Prostate gland (tissue), 2 donors: ENCODE results near the gene MYCBP. TPM values are rescaled to one million over a fixed set of nuclear protein-coding genes. Genes with fewer than 3 reads are reported as not detected.

Source experiments
- DNase-seq: peaks from one replicate; pipeline ENCODE4 v3.0.0-alpha.2; 2019; ENCODE audit warnings: low spot score
- H3K27ac ChIP-seq, 2 donors: fragments of 200-600 bp; sonication (generic); 2 replicates each; pipeline ENCODE4 v1.5.1; 2017 to 2019
- H3K27me3 ChIP-seq: fragments of 200-600 bp; sonication (generic); replicated peaks from 2 replicates; pipeline ENCODE4 v1.5.1; 2019; ENCODE audit not compliant: insufficient read depth
- H3K36me3 ChIP-seq, 2 donors: fragments of 200-600 bp; sonication (generic); 1 replicate in 1 of 2; 2 replicates in 1 of 2; pipeline versions ENCODE4 v1.5.1 to v1.8.1; 2017 to 2019
- H3K4me1 ChIP-seq: fragments of 200-600 bp; sonication (generic); replicated peaks from 2 replicates; pipeline ENCODE4 v1.5.1; 2019
- H3K4me3 ChIP-seq, 2 donors: fragments of 200-600 bp; sonication (generic); 2 replicates each; pipeline ENCODE4 v1.5.1; 2017 to 2019
- H3K9me3 ChIP-seq: fragments of 200-600 bp; sonication (generic); 2 replicates; pipeline ENCODE4 v1.5.1; 2017
- POLR2A ChIP-seq: fragments of 450-650 bp; IDR thresholded peaks from one replicate; pipeline ENCODE4 v1.6.1; 2016; ENCODE audit warnings: antibody characterized with exemption, mild to moderate bottlenecking
- POLR2AphosphoS5 ChIP-seq: sonication (generic); formaldehyde crosslinking; IDR thresholded peaks from one replicate; pipeline ENCODE4 v1.6.1; 2017; ENCODE audit warnings: antibody characterized with exemption
- WGBS: methylation state at CpG from one replicate; pipeline ENCODE4 v1.1.5; 2018; 5-methylcytosine and 5-hydroxymethylcytosine counted together
- intact Hi-C: fragments of 100-400 bp; cut with DNase I; formaldehyde crosslinking; loops from one replicate; pipeline ENCODE4 v1.14.2; 2022
- small RNA-seq, 2 donors: library from RNA; depleted of rRNA; stranded (forward); fragments of <200 nt; gene quantifications; one replicate each; pipeline ENCODE3, GENCODE V24; 2016
- total RNA-seq, 2 donors: library from RNA; depleted of rRNA; stranded (reverse); fragments of >200 nt; gene quantifications; one replicate each; pipeline ENCODE4 v1.1.0, GENCODE V29; 2016
- TF ChIP-seq, protein P1 (sequence below), 4 experiments: fragments of 200-600 bp in 2 of 4; fragments of 450-650 bp in 2 of 4; sonication (generic) in 2 of 4; IDR thresholded peaks; 1 replicate in 3 of 4; 2 replicates in 1 of 4; pipeline ENCODE4 v1.5.1; 2016 to 2019; ENCODE audit warnings: antibody characterized with exemption in 4 of 4, mild to moderate bottlenecking in 2 of 4, moderate library complexity in 2 of 4

Gene MYCBP
- total RNA-seq, 2 donors from 2014 or later: 25.7 to 45.9 TPM

- intact Hi-C loops: no loop called here
- 58% methylated on average over 1 of the region's 1 CpG for WGBS
- Histone ChIP-seq H3K27me3 (peaks cover 14% of the 10 kb centered on the region), H3K36me3 (no peaks in the 10 kb centered on the region), H3K4me3 (no peak overlapping the region), H3K9me3 (no peaks in the 10 kb centered on the region), H3K4me1 (no peaks in the 10 kb centered on the region), H3K27ac (no peak overlapping the region)
- TF ChIP-seq POLR2AphosphoS5 (no peak), POLR2A (no peak)
- TF ChIP-seq, protein P1, sequence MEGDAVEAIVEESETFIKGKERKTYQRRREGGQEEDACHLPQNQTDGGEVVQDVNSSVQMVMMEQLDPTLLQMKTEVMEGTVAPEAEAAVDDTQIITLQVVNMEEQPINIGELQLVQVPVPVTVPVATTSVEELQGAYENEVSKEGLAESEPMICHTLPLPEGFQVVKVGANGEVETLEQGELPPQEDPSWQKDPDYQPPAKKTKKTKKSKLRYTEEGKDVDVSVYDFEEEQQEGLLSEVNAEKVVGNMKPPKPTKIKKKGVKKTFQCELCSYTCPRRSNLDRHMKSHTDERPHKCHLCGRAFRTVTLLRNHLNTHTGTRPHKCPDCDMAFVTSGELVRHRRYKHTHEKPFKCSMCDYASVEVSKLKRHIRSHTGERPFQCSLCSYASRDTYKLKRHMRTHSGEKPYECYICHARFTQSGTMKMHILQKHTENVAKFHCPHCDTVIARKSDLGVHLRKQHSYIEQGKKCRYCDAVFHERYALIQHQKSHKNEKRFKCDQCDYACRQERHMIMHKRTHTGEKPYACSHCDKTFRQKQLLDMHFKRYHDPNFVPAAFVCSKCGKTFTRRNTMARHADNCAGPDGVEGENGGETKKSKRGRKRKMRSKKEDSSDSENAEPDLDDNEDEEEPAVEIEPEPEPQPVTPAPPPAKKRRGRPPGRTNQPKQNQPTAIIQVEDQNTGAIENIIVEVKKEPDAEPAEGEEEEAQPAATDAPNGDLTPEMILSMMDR (IDR thresholded peaks at IDR 0.05): no peak
- no peak for DNase-seq
Measured at GRCh38 chr1:38814984-38815464, 58.1 kb downstream of the MYCBP start.

DNA sequence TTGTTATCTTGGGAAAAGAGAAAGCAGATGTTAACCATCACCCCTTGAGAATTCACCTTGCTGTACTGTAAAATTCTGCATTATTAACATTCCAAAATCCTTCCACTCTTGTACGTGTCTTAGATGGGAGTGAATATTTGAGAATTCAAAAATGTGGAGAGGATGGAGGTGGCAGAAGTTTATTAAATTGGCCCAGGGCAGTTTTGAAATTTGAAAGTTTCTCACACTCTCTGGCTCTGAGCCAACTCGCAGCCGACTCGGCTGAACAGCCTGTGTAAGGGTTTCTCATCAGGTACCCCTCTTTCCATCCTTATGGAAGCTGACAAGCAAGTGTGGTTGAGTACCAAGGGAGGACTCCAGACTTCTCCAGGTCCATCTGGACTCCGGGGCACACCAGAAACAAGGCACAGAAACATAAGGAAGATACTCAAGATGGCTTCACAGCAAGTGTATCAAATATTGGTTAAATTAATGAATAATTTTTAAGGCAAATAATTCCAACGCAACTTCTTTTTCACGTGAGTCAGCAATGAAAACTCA lies 58.6 kb downstream of the MYCBP start:
- no peak for DNase-seq
- H3K4me1 ChIP-seq: no peaks in the 10 kb centered on the region
- WGBS: 71% methylated on average over 7 of the region's 7 CpGs
- intact Hi-C loops: no loop called here
- no peak overlapping the region for H3K4me3 ChIP-seq
- no peak overlapping the region for H3K27ac ChIP-seq
- peaks cover 14% of the 10 kb centered on the region for H3K27me3 ChIP-seq
- no peaks in the 10 kb centered on the region for H3K36me3 ChIP-seq
- no peak for TF ChIP-seq POLR2AphosphoS5
- TF ChIP-seq, protein P1 (IDR thresholded peaks at IDR 0.05): no peak
- no peak for TF ChIP-seq POLR2A
- no peaks in the 10 kb centered on the region for H3K9me3 ChIP-seq

GRCh38 chr1:38812981-38813380 lies 60.2 kb downstream of the MYCBP start:
- Histone ChIP-seq H3K9me3 (no peaks in the 10 kb centered on the region), H3K36me3 (no peaks in the 10 kb centered on the region), H3K27me3 (peaks cover 14% of the 10 kb centered on the region), H3K4me3 (no peak overlapping the region), H3K27ac (no peak overlapping the region), H3K4me1 (no peaks in the 10 kb centered on the region)
- WGBS: 42% methylated on average over 5 of the region's 5 CpGs
- intact Hi-C loops: no loop called here
- DNase-seq: no peak
- TF ChIP-seq POLR2A (no peak), POLR2AphosphoS5 (no peak)
- TF ChIP-seq, protein P1 (IDR thresholded peaks at IDR 0.05): no peak

Small RNAs within 50 kb of the gene (small RNA-seq; reads per million reads assigned to genes)
- gene GJA9-MYCBP: 0 reads per million in 2 donors

Other genes starting within 250 kb of the MYCBP start
- gene RRAGC, start 13.6 kb downstream of the MYCBP start, total RNA-seq: 10 to 100 TPM in 1 of 2 donors, 1 to 10 TPM in 1; 9.2 to 22.6 TPM
- under 1 TPM; 0.09 to 0.28 TPM for gene GJA9, start 8.2 kb upstream of the MYCBP start, total RNA-seq
- gene RHBDL2, start 68.5 kb upstream of the MYCBP start, total RNA-seq: 1 to 10 TPM; 3.5 to 7.7 TPM
- gene AKIRIN1, start 117.9 kb upstream of the MYCBP start, total RNA-seq: 100 to 1,000 TPM in 1 of 2 donors, 10 to 100 TPM in 1; 55.7 to 108 TPM
- gene NDUFS5, start 153.0 kb upstream of the MYCBP start, total RNA-seq: 100 to 1,000 TPM; 310 to 473 TPM